Neuronal stem cell (in vitro differentiated cells): Measurements from ENCODE around the gene MRPL11.

ENCODE experiments used
- DNase-seq: peaks from one replicate; pipeline ENCODE4 v3.0.0-alpha.2; 2013; ENCODE audit warnings: low spot score
- H2AFZ ChIP-seq: one replicate; pipeline ENCODE4 v1.6.1; 2013; ENCODE audit warnings: mild to moderate bottlenecking, low read length, inconsistent platforms
- H2AK5ac ChIP-seq: 2 replicates; pipeline ENCODE4 v1.6.1; 2013; ENCODE audit warnings: low read depth, mild to moderate bottlenecking, inconsistent platforms, low read length, moderate library complexity, mixed read lengths
- H2BK120ac ChIP-seq: 2 replicates; pipeline ENCODE4 v1.6.1; 2013; ENCODE audit warnings: low read depth, mild to moderate bottlenecking, inconsistent platforms, low read length, moderate library complexity, mixed read lengths
- H2BK12ac ChIP-seq: one replicate; pipeline ENCODE4 v1.6.1; 2013; ENCODE audit warnings: low read length, inconsistent platforms
- H2BK15ac ChIP-seq: 2 replicates; pipeline ENCODE4 v1.6.1; 2013; ENCODE audit warnings: mild to moderate bottlenecking, low read length, inconsistent platforms, mixed read lengths
- H2BK5ac ChIP-seq: one replicate; pipeline ENCODE4 v1.6.1; 2013; ENCODE audit warnings: inconsistent platforms, mild to moderate bottlenecking, low read length, moderate library complexity
- H3K14ac ChIP-seq: one replicate; pipeline ENCODE4 v1.6.1; 2013; ENCODE audit warnings: low read length, inconsistent platforms
- H3K18ac ChIP-seq: 2 replicates; pipeline ENCODE4 v1.6.1; 2013; ENCODE audit warnings: low read length, inconsistent platforms
- H3K23ac ChIP-seq: 2 replicates; pipeline ENCODE4 v1.6.1; 2013; ENCODE audit warnings: low read depth, mild to moderate bottlenecking, mixed read lengths, low read length, inconsistent platforms; ENCODE audit not compliant: poor library complexity
- H3K27ac ChIP-seq: replicated peaks from 3 replicates; pipeline ENCODE4 v1.5.1; 2013; ENCODE audit warnings: low read length, inconsistent platforms
- H3K27me3 ChIP-seq, 3 experiments: 2 replicates each; pipeline ENCODE4 v1.6.1; 2013; ENCODE audit warnings: low read length in 3 of 3, mild to moderate bottlenecking in 2 of 3, inconsistent platforms in 1 of 3, low read depth in 1 of 3, mixed read lengths in 1 of 3, moderate library complexity in 1 of 3; ENCODE audit not compliant: control insufficient read depth in 3 of 3, insufficient read depth in 3 of 3
- H3K36me3 ChIP-seq, 2 donors: replicated peaks in 1 of 2; 2 replicates each; pipeline ENCODE4 v1.6.1; 2013; ENCODE audit warnings: low read length in 2 of 2; ENCODE audit not compliant: control insufficient read depth in 2 of 2, insufficient read depth in 2 of 2
- H3K4ac ChIP-seq: 2 replicates; pipeline ENCODE4 v1.6.1; 2013; ENCODE audit warnings: inconsistent platforms, mild to moderate bottlenecking, low read length, moderate library complexity
- H3K4me1 ChIP-seq, 2 donors: 1 replicate in 1 of 2; 2 replicates in 1 of 2; pipeline ENCODE4 v1.6.1; 2013; ENCODE audit warnings: low read length in 2 of 2, low read depth in 1 of 2; ENCODE audit not compliant: control insufficient read depth in 2 of 2, insufficient read depth in 1 of 2
- H3K4me2 ChIP-seq: one replicate; pipeline ENCODE4 v1.6.1; 2013; ENCODE audit warnings: mild to moderate bottlenecking, low read length, inconsistent platforms; ENCODE audit not compliant: insufficient read depth, poor library complexity, severe bottlenecking
- H3K4me3 ChIP-seq, 2 donors: 2 replicates each; pipeline ENCODE4 v1.5.1; 2013; ENCODE audit warnings: low read length in 2 of 2, mild to moderate bottlenecking in 2 of 2, inconsistent platforms in 1 of 2, moderate library complexity in 1 of 2
- H3K79me1 ChIP-seq: one replicate; pipeline ENCODE4 v1.6.1; 2013; ENCODE audit warnings: low read depth, mild to moderate bottlenecking, inconsistent platforms, low read length, moderate library complexity
- H3K9ac ChIP-seq: one replicate; pipeline ENCODE4 v1.6.1; 2013; ENCODE audit warnings: mild to moderate bottlenecking, low read depth, low read length, inconsistent platforms; ENCODE audit not compliant: poor library complexity
- H3K9me3 ChIP-seq, 2 donors: replicated peaks in 1 of 2; 2 replicates each; pipeline versions ENCODE3 to v1.6.1; 2013; ENCODE audit warnings: low read length in 2 of 2, mild to moderate bottlenecking in 2 of 2, inconsistent platforms in 1 of 2, low read depth in 1 of 2, mixed read lengths in 1 of 2, moderate library complexity in 1 of 2; ENCODE audit not compliant: control insufficient read depth in 2 of 2, insufficient read depth in 1 of 2
- H4K8ac ChIP-seq: one replicate; pipeline ENCODE4 v1.6.1; 2013; ENCODE audit warnings: low read depth, mild to moderate bottlenecking, inconsistent platforms, low read length, moderate library complexity
- H4K91ac ChIP-seq: one replicate; pipeline ENCODE4 v1.6.1; 2013; ENCODE audit warnings: low read length, low read depth, mild to moderate bottlenecking, inconsistent platforms; ENCODE audit not compliant: poor library complexity
- WGBS, 2 donors: extraction: QIAGEN DNeasy Blood & Tissue Kit; methylation state at CpG; one replicate each; pipeline ENCODE4 v1.1.7; 2013; ENCODE audit warnings: missing lambda C conversion rate in 2 of 2, mixed read lengths in 1 of 2; ENCODE audit not compliant: insufficient read length in 2 of 2, insufficient replicate concordance in 1 of 2; ENCODE audit errors: extremely low coverage in 2 of 2; 5-methylcytosine and 5-hydroxymethylcytosine counted together

The MRPL11 gene

GRCh38 chr11:66419825-66420224 lies 18.8 kb downstream of the MRPL11 start:
- Histone ChIP-seq H4K8ac (no peak overlapping the region), H3K36me3 (peaks cover 15 to 23% of the 10 kb centered on the region in 2 donors), H2BK15ac (no peak overlapping the region), H3K23ac (no peak overlapping the region), H3K9me3 (no peaks in the 10 kb centered on the region), H3K79me1 (no peaks in the 10 kb centered on the region), H3K4me1 (peaks cover 5 to 25% of the 10 kb centered on the region in 2 donors), H3K27me3 (peaks cover 12 to 26% (median 13%) of the 10 kb centered on the region in 3 experiments), H3K4me2 (peak overlapping the region; percentile 36), H3K9ac (no peak overlapping the region), H2BK5ac (no peak overlapping the region), H3K14ac (no peak overlapping the region), H2AFZ (no peak overlapping the region), H2BK12ac (no peak overlapping the region), H3K18ac (no peak overlapping the region), H2AK5ac (no peak overlapping the region), H2BK120ac (no peak overlapping the region), H4K91ac (no peak overlapping the region), H3K4ac (no peak overlapping the region), H3K4me3 (no peak overlapping the region), H3K27ac (no peak overlapping the region)
- WGBS, 2 donors: no CpG with 5 or more reads among the region's 30 CpGs
- DNase-seq: no peak

GRCh38 chr11:66418986-66419308 lies 19.7 kb downstream of the MRPL11 start:
- H3K14ac ChIP-seq: no peak overlapping the region
- no peak overlapping the region for H2BK12ac ChIP-seq
- H2AK5ac ChIP-seq: no peak overlapping the region
- H2BK5ac ChIP-seq: no peak overlapping the region
- no peak overlapping the region for H3K9ac ChIP-seq
- DNase-seq: no peak
- H3K4me2 ChIP-seq: no peak overlapping the region
- peaks cover 12 to 26% (median 13%) of the 10 kb centered on the region in 3 experiments for H3K27me3 ChIP-seq
- no peak overlapping the region for H3K27ac ChIP-seq
- no peak overlapping the region for H4K91ac ChIP-seq
- no peak overlapping the region for H3K4me3 ChIP-seq
- no peak overlapping the region for H2BK120ac ChIP-seq
- no peak overlapping the region for H2BK15ac ChIP-seq
- H4K8ac ChIP-seq: no peak overlapping the region
- H3K4ac ChIP-seq: no peak overlapping the region
- no peaks in the 10 kb centered on the region for H3K79me1 ChIP-seq
- H3K9me3 ChIP-seq: no peaks in the 10 kb centered on the region
- peaks cover 5 to 27% of the 10 kb centered on the region in 2 donors for H3K4me1 ChIP-seq
- WGBS, 2 donors: no CpG with 5 or more reads among the region's 3 CpGs
- H3K23ac ChIP-seq: no peak overlapping the region
- no peak overlapping the region for H3K18ac ChIP-seq
- H3K36me3 ChIP-seq: peaks cover 8 to 18% of the 10 kb centered on the region in 2 donors
- H2AFZ ChIP-seq: no peak overlapping the region

- Histone ChIP-seq H3K27me3 (peaks cover 12 to 26% (median 13%) of the 10 kb centered on the region in 3 experiments), H3K27ac (no peak overlapping the region)
- peak; percentile 91 for DNase-seq
Measured at GRCh38 chr11:66418168-66418985, 20.3 kb downstream of the MRPL11 start.

GRCh38 chr11:66417000-66417399 lies 21.6 kb downstream of the MRPL11 start:
- Histone ChIP-seq H3K9me3 (no peaks in the 10 kb centered on the region), H3K4ac (no peak overlapping the region), H3K23ac (no peak overlapping the region), H2BK15ac (no peak overlapping the region), H2AFZ (no peak overlapping the region), H3K79me1 (no peaks in the 10 kb centered on the region), H3K27me3 (peaks cover 12 to 26% (median 13%) of the 10 kb centered on the region in 3 experiments), H3K27ac (no peak overlapping the region), H3K4me2 (no peak overlapping the region), H2AK5ac (no peak overlapping the region), H4K8ac (no peak overlapping the region), H3K18ac (no peak overlapping the region), H2BK5ac (no peak overlapping the region), H3K14ac (no peak overlapping the region), H3K36me3 (no peaks in the 10 kb centered on the region), H4K91ac (no peak overlapping the region), H2BK120ac (no peak overlapping the region), H3K4me1 (peaks cover 5 to 33% of the 10 kb centered on the region in 2 donors), H2BK12ac (no peak overlapping the region), H3K4me3 (no peak overlapping the region), H3K9ac (no peak overlapping the region)
- no CpG with 5 or more reads among the region's 11 CpGs for WGBS, 2 donors
- DNase-seq: no peak

More at GRCh38 chr11:66418168-66418985, 20.3 kb downstream of the MRPL11 start:
- WGBS, 2 donors: no CpG with 5 or more reads among the region's 16 CpGs
- H3K9ac ChIP-seq: no peak overlapping the region
- no peak overlapping the region for H3K4me3 ChIP-seq
- H4K91ac ChIP-seq: no peak overlapping the region
- no peak overlapping the region for H2BK12ac ChIP-seq
- H3K4me1 ChIP-seq: peaks cover 5 to 33% of the 10 kb centered on the region in 2 donors
- H3K79me1 ChIP-seq: no peaks in the 10 kb centered on the region
- H3K9me3 ChIP-seq: no peaks in the 10 kb centered on the region
- H3K36me3 ChIP-seq: peaks cover 5 to 12% of the 10 kb centered on the region in 2 donors
- no peak overlapping the region for H2AK5ac ChIP-seq
- no peak overlapping the region for H3K18ac ChIP-seq
- no peak overlapping the region for H3K14ac ChIP-seq
- no peak overlapping the region for H2BK15ac ChIP-seq
- no peak overlapping the region for H4K8ac ChIP-seq
- H2BK120ac ChIP-seq: no peak overlapping the region
- no peak overlapping the region for H3K23ac ChIP-seq
- H3K4ac ChIP-seq: no peak overlapping the region
- no peak overlapping the region for H2AFZ ChIP-seq
- no peak overlapping the region for H3K4me2 ChIP-seq
- no peak overlapping the region for H2BK5ac ChIP-seq
